ENCODE results near the gene ERICH3. TPM values are rescaled to one million over a fixed set of nuclear protein-coding genes. Genes with fewer than 3 reads are reported as not detected.
A peak's percentile ranks its signal among the peaks of the same experiment; 100 is the strongest.

The ERICH3 gene
- total RNA-seq, 2 experiments from 2014 or later, result not detected

DNA sequence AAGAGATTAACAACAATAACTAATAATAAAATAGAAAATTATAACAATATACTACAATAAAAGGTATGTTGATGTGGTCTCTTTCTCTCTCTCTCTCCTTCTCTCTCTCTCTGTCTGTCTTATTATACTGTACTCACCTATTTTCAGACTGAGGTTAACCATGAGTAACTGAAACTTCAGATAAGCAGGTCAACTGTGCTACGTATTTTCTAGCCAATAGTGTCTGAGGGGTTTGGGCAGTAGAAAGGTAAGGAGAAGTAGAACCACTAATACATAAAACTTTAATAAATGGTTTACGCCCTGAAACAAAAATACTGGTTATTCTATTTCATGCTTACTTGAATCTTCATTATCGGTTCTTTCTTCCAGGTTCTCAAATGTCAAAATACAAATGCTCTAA lies 90.2 kb downstream of the ERICH3 start:
- no peak overlapping the region for H3K27ac Mint-ChIP-seq
- no peak overlapping the region for H3K4me3 Mint-ChIP-seq
- no peak for ATAC-seq
- ChIA-PET CTCF (no interaction called here), POLR2A (no interaction called here)
- H3K36me3 Mint-ChIP-seq (ENCODE audit: low read depth), result no peaks in the 10 kb centered on the region
- no peaks in the 10 kb centered on the region for H3K9me3 Mint-ChIP-seq (ENCODE audit: insufficient read depth)
- peaks cover 5% of the 10 kb centered on the region for H3K4me1 Mint-ChIP-seq (ENCODE audit: low read depth)
- H3K27me3 Mint-ChIP-seq (ENCODE audit: low read depth), result peaks cover 6% of the 10 kb centered on the region
- no peak for DNase-seq

DNA sequence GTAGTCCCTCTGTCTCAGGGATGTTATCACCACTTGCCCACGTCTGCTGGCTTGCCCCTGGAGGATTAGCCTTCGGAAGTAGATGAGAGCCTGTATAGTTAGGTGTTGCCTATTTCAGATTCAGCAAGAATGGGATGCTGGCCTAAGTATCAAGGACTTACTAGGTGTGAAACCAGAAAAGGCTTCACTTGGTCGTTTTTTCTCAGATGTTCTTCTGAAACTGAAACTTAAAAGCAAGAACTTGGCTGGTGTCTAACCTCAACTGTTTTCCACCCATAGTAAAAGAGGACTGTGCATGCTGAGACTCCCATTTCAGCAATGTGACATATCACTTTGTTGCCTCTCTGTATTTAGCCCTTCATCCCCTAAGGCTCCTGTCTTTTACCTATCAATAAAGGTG lies 94.2 kb downstream of the ERICH3 start:
- CTCF ChIA-PET, result no interaction called here
- DNase-seq, result no peak
- Mint-ChIP-seq H3K27ac (no peak overlapping the region), H3K4me1 (ENCODE audit: low read depth) (peaks cover 5% of the 10 kb centered on the region), H3K4me3 (no peak overlapping the region), H3K36me3 (ENCODE audit: low read depth) (no peaks in the 10 kb centered on the region), H3K9me3 (ENCODE audit: insufficient read depth) (no peaks in the 10 kb centered on the region), H3K27me3 (ENCODE audit: low read depth) (peaks cover 8% of the 10 kb centered on the region)
- POLR2A ChIA-PET, result no interaction called here
- peak; percentile 44 for ATAC-seq

DNA sequence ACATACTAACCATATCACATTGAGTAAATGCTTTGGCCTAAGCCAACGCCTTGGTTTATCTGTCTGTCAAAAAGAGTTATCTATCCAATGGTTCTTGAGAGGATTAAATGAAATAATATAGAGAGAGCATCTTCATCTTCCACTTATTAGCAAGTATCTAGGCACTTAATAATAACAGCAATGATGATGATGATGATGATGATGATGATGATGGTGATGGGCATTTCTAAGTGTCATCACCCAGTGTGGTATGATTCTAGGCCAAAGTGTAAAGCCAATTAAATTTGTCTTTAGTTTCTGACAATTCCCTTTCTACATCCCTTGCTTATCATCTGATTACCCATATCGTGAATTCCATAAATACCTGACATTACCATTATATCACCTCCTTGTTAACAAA lies 95.5 kb downstream of the ERICH3 start:
- ATAC-seq (no peak), DNase-seq (no peak)
- H3K27me3 Mint-ChIP-seq (ENCODE audit: low read depth), result peaks cover 6% of the 10 kb centered on the region
- H3K36me3 Mint-ChIP-seq (ENCODE audit: low read depth), result no peaks in the 10 kb centered on the region
- H3K9me3 Mint-ChIP-seq (ENCODE audit: insufficient read depth), result no peaks in the 10 kb centered on the region
- ChIA-PET POLR2A (no interaction called here), CTCF (no interaction called here)
- no peak overlapping the region for H3K27ac Mint-ChIP-seq
- H3K4me3 Mint-ChIP-seq, result no peak overlapping the region
- peaks cover 5% of the 10 kb centered on the region for H3K4me1 Mint-ChIP-seq (ENCODE audit: low read depth)

DNA sequence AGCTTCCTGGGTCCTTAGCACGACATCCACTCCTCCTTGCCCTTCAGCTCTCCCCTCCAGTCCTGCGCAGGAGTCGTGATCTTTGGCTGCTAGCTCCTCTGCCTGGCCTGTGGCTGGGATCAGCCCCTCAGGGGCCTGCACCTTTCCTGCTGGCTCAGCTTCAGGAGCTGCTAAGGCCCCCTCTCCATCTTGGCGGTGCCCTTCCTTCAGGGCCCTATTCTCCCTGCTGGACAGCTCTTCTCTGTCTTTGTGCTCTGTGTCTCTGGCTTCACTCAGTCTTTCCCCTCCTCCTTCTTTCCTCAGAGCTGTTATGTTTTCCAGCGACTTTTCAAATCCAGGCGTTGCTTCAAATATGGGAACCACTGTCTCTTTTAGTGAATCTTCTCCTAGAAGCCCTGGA lies 101.7 kb downstream of the ERICH3 start:
- Mint-ChIP-seq H3K27me3 (ENCODE audit: low read depth) (no peaks in the 10 kb centered on the region), H3K36me3 (ENCODE audit: low read depth) (no peaks in the 10 kb centered on the region), H3K4me3 (no peak overlapping the region), H3K9me3 (ENCODE audit: insufficient read depth) (no peaks in the 10 kb centered on the region), H3K27ac (no peak overlapping the region), H3K4me1 (ENCODE audit: low read depth) (no peaks in the 10 kb centered on the region)
- CTCF ChIA-PET, result no interaction called here
- no peak for ATAC-seq
- POLR2A ChIA-PET, result no interaction called here
- no peak for DNase-seq

GRCh38 chr1:74571493-74571800 lies 102.1 kb downstream of the ERICH3 start:
- Mint-ChIP-seq H3K9me3 (ENCODE audit: insufficient read depth) (no peaks in the 10 kb centered on the region), H3K4me1 (ENCODE audit: low read depth) (no peaks in the 10 kb centered on the region), H3K36me3 (ENCODE audit: low read depth) (no peaks in the 10 kb centered on the region), H3K27me3 (ENCODE audit: low read depth) (no peaks in the 10 kb centered on the region), H3K27ac (no peak overlapping the region), H3K4me3 (no peak overlapping the region)
- ATAC-seq (no peak), DNase-seq (no peak)
- POLR2A ChIA-PET, result no interaction called here
- CTCF ChIA-PET, result no interaction called here

DNA sequence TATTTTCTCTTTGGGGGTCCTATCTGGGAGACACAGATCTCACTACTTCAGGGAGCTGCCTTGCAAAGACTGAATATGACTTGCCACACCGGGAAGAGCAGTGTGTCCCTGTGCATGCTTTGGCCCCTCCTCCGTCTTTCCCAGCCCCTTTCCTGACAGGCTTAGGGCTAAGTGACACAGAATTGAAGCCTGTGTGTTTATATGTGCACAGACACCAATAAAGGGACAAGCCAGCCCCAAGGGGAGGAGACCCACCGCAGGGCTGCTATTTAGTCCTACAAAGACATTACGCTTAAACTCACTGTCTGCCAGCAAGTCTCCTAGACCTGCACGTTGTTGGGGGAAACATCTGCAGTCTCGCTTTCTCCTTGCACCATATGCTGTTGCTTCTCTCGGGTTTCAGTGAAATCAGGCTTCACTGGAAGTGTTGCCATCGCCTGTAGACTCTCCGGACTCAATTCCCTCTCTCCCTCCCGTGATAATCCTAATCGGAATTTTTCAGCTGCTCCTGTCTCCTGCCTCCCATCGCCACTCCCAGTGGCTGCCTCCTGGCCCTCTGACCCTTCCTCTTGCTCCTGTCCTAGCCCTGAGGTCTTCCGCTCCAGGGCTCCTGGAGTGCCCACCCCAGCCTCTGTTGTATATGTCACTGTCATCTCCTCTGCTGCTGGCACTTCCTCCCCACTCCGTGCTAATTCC lies 102.6 kb downstream of the ERICH3 start:
- Mint-ChIP-seq H3K36me3 (ENCODE audit: low read depth) (no peaks in the 10 kb centered on the region), H3K27me3 (ENCODE audit: low read depth) (no peaks in the 10 kb centered on the region), H3K4me1 (ENCODE audit: low read depth) (no peaks in the 10 kb centered on the region), H3K27ac (no peak overlapping the region), H3K4me3 (no peak overlapping the region), H3K9me3 (ENCODE audit: insufficient read depth) (no peaks in the 10 kb centered on the region)
- ATAC-seq, result no peak
- POLR2A ChIA-PET, result no interaction called here
- no peak for DNase-seq
- CTCF ChIA-PET, result no interaction called here

DNA sequence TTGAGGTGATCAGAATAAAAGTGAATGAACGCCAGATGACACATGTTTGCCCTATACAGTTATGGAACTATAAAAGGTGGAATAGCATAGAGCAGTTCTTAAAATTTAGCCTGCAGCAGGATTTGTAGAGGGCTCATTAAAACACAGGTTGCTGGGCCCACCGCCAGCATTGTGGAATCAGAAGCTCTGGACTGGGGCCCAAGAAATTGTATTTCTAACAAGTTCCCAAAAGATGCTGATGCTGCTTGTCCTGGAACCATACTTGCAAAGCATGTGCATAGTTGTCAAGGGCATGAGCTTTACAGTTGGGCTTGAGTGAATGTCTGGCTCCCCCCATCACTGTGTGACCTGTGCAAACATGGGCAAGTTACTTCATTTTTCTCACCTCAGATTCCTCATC lies 123.7 kb downstream of the ERICH3 start:
- ATAC-seq (no peak), DNase-seq (no peak)
- Mint-ChIP-seq H3K36me3 (ENCODE audit: low read depth) (no peaks in the 10 kb centered on the region), H3K27me3 (ENCODE audit: low read depth) (no peaks in the 10 kb centered on the region), H3K4me3 (no peak overlapping the region), H3K4me1 (ENCODE audit: low read depth) (no peaks in the 10 kb centered on the region), H3K9me3 (ENCODE audit: insufficient read depth) (no peaks in the 10 kb centered on the region), H3K27ac (no peak overlapping the region)
- POLR2A ChIA-PET, result no interaction called here
- CTCF ChIA-PET, result no interaction called here

DNA sequence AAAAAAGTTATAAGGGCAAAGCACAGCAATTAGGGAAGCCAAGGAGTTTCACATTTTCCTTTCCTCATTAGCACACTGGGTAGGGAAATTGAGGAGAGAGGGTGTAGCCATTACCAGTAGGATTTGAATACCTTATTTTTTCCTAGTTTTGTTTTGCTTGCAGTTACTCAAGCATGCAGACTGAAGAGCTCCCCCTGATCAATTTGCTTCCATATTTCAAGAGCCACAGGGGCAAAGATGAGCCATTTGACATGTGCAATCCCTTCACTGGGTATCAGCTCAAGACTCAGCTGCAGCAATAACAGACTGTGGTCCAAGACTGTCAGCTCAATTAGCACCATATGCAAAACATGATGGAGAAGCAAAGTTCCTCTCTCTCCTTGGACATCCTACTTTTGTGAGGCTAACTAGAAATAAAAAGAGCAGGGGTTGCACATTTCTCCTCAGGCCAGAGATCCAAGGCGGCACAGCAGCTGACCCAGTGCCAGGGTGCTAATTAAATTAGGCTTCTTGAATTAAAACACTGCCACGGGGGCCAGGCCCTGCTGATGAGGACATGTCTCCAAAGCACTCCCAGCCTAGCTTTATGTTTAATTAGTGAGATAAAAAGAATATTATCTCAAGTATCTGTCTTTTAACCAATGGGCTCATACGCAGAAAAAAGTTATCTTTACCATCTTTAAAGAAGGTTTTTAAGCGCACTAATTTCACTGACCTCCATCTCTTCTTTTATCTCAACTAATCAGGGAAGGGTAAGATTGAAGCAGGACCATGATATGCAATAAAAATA lies 124.4 kb downstream of the ERICH3 start:
- no peaks in the 10 kb centered on the region for H3K36me3 Mint-ChIP-seq (ENCODE audit: low read depth)
- no peak overlapping the region for H3K27ac Mint-ChIP-seq
- H3K4me3 Mint-ChIP-seq, result no peak overlapping the region
- ChIA-PET CTCF (no interaction called here), POLR2A (no interaction called here)
- no peaks in the 10 kb centered on the region for H3K4me1 Mint-ChIP-seq (ENCODE audit: low read depth)
- ATAC-seq (no peak), DNase-seq (no peak)
- no peaks in the 10 kb centered on the region for H3K9me3 Mint-ChIP-seq (ENCODE audit: insufficient read depth)
- no peaks in the 10 kb centered on the region for H3K27me3 Mint-ChIP-seq (ENCODE audit: low read depth)

DNA sequence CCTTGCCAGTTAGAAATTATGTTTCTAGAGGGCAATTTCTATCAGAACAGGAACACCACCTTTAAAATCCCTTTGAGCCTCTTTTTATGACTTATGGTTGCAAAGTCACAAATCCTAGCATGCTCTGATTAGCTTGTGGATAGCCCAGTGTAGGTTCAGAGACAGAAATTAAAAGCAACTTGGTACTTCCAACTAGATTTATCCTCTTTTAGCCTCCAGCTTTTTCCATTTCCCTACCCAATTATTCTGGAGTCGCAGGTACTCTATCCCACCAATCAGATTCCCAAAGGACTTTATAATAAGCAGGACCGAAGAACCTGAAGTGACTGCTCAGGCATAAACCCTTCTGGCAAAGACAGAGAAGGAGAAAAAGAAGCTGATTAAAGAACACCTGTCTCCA lies 127.8 kb downstream of the ERICH3 start:
- H3K4me1 Mint-ChIP-seq (ENCODE audit: low read depth), result no peaks in the 10 kb centered on the region
- ATAC-seq (no peak), DNase-seq (no peak)
- no peaks in the 10 kb centered on the region for H3K36me3 Mint-ChIP-seq (ENCODE audit: low read depth)
- ChIA-PET CTCF (no interaction called here), POLR2A (no interaction called here)
- H3K4me3 Mint-ChIP-seq, result no peak overlapping the region
- H3K27ac Mint-ChIP-seq, result no peak overlapping the region
- no peaks in the 10 kb centered on the region for H3K9me3 Mint-ChIP-seq (ENCODE audit: insufficient read depth)
- no peaks in the 10 kb centered on the region for H3K27me3 Mint-ChIP-seq (ENCODE audit: low read depth)

- Mint-ChIP-seq H3K9me3 (ENCODE audit: insufficient read depth) (no peaks in the 10 kb centered on the region), H3K27me3 (ENCODE audit: low read depth) (no peaks in the 10 kb centered on the region), H3K27ac (no peak overlapping the region), H3K4me3 (no peak overlapping the region), H3K36me3 (ENCODE audit: low read depth) (no peaks in the 10 kb centered on the region), H3K4me1 (ENCODE audit: low read depth) (no peaks in the 10 kb centered on the region)
- DNase-seq (no peak), ATAC-seq (no peak)
- ChIA-PET CTCF (no interaction called here), POLR2A (no interaction called here)
These were observed 139.4 kb downstream of the ERICH3 start for GRCh38 chr1:74534241-74534640.

DNA sequence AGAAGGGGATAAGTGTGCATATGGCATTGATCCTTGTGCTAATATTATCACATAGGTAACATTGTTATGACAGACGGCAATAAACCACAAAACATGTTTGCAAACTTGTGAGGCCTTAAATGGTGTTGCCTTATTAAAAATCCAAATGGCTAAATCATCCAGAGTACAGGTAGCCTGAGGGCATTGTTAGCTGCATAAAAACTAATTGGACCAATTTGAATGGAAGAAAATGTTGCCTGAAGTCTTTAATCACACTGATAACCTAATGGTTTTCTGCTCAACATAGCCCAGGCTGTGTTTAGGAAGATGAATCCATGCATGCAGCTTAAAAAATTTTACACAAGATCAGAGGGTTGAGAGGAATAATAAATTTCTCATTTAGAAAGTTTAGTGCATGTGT lies 141.8 kb downstream of the ERICH3 start:
- Mint-ChIP-seq H3K27me3 (ENCODE audit: low read depth) (no peaks in the 10 kb centered on the region), H3K27ac (no peak overlapping the region), H3K4me3 (no peak overlapping the region), H3K36me3 (ENCODE audit: low read depth) (no peaks in the 10 kb centered on the region), H3K9me3 (ENCODE audit: insufficient read depth) (no peaks in the 10 kb centered on the region), H3K4me1 (ENCODE audit: low read depth) (no peaks in the 10 kb centered on the region)
- no peak for ATAC-seq
- DNase-seq, result no peak
- CTCF ChIA-PET, result no interaction called here
- POLR2A ChIA-PET, result no interaction called here

GRCh38 chr1:74530892-74531291 lies 142.7 kb downstream of the ERICH3 start:
- no peak overlapping the region for H3K4me3 Mint-ChIP-seq
- H3K9me3 Mint-ChIP-seq (ENCODE audit: insufficient read depth), result no peaks in the 10 kb centered on the region
- H3K27me3 Mint-ChIP-seq (ENCODE audit: low read depth), result no peaks in the 10 kb centered on the region
- H3K27ac Mint-ChIP-seq, result no peak overlapping the region
- ChIA-PET POLR2A (no interaction called here), CTCF (no interaction called here)
- DNase-seq, result no peak
- H3K36me3 Mint-ChIP-seq (ENCODE audit: low read depth), result no peaks in the 10 kb centered on the region
- H3K4me1 Mint-ChIP-seq (ENCODE audit: low read depth), result no peaks in the 10 kb centered on the region
- ATAC-seq, result no peak

DNA sequence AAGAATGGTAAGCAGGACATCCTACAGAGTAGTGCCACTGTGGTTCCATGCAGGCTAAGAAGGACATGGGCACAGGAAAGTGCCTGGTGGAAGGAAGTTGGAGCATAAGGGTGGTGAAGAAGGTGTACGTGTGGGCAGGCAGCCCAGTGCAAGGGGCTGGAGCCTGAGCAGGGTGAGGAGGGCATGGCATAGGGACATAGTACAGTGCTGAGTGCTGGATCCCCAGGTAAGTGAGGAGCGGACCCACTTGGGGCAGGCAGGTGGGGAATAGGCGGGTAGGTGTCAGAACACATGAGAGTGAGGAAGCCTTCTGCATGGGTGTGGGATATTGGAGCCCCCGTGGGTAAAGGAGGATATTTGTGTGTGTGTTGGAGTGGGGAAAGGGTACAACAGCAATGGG lies 145.5 kb downstream of the ERICH3 start:
- ChIA-PET CTCF (no interaction called here), POLR2A (no interaction called here)
- Mint-ChIP-seq H3K27me3 (ENCODE audit: low read depth) (no peaks in the 10 kb centered on the region), H3K4me1 (ENCODE audit: low read depth) (no peaks in the 10 kb centered on the region), H3K36me3 (ENCODE audit: low read depth) (no peaks in the 10 kb centered on the region), H3K27ac (no peak overlapping the region), H3K9me3 (ENCODE audit: insufficient read depth) (no peaks in the 10 kb centered on the region), H3K4me3 (no peak overlapping the region)
- DNase-seq (no peak), ATAC-seq (no peak)
